ENCODE results near the gene HIBADH. TPM values are rescaled to one million over a fixed set of nuclear protein-coding genes. Genes with fewer than 3 reads are reported as not detected.
"Not testable (repeated sequence)": the region's sequence is repeated elsewhere in the genome, so short reads cannot be mapped to it uniquely, and the experiment has no call there.

The HIBADH gene
- total RNA-seq, 1 experiment from 2014 or later: 104 TPM

DNA sequence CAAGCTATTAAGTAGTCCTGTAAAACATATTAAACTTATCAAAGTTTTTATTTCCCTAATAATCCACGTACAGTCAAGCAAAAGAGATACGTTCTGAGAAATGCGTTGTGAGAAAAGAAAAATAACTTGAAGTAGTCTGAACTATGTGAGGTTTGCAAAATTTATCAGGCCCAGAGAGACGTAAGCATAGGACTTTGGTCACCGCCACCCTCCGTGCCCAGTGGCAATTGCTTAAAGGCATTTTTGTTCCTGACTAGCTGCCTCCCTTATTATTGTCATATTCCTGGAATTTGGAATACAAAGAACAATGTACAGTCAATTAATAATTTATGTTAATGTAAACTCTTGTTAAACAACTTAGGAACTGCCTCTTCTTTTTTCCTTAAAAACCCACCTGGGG is 22.8 kb downstream of the HIBADH start:
- no peak for DNase-seq (ENCODE audit: extremely low read depth, low read depth)

DNA sequence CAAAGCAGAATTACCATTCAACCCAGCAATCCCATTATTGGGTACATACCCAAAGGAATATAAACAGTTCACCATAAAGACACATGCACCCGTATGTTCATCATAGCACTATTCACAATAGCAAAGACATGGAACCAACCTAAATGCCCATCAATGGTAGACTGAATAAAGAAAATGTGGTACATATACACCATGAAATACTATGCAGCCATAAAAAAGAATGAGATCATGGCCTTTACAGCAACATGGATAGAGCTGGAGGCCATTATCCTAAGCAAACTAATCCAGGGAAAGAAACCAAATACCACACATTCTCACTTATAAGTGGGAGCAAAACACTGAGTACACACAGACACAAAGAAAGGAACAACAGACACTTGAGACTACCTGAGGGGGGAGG is 23.6 kb downstream of the HIBADH start:
- DNase-seq (ENCODE audit: extremely low read depth, low read depth): not testable (repeated sequence)

DNA sequence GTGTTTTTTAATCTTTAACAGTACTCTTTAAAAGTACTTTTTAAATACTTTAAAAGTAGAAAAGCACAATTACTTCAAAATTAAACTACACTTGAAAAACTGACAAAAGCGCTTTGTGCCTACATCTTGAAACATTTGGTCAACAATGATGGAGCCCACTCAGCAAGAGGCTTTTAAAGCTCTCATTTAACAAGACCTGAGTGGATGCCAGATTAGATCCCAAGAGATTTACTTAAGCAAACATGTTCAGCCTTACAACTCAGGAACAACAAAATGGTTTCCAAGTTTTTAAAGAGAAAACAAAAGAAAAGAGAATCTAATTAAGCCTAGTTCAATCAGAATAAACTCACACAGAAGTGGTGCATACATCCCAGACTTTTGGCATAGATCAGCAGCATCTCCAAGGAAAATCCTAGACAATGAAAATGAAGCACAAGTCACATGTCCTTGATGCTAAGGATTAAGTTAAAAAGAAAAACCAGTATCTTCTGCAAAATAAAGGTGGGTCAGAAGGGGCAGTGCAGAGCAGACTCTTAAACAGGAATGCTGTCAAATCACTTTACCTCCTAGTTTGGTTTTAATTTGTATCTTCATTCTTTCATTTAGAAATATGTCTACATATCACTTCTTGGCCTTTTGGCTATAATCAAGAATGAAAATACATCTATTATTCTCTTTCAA is 26.2 kb downstream of the HIBADH start:
- no peak for DNase-seq (ENCODE audit: extremely low read depth, low read depth)

DNA sequence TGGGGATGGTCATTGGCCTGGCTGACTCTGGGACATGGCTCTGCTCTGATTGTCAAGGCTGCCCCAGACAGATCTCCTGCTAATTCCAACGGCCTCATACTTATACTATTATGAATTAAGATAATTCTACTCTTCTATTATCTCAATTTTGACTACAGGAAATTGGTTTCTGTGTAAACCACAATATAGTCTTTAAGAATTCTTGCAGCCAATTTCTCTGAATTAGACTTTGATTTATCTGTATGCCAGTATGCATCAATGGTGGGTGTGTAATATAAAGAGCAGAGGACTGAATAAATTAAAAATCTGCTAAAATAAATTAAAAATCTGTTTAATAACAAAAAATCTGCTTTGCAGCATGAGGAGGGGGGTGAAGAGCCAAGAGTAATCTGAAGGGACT is 27.0 kb downstream of the HIBADH start:
- DNase-seq (ENCODE audit: extremely low read depth, low read depth): no peak

DNA sequence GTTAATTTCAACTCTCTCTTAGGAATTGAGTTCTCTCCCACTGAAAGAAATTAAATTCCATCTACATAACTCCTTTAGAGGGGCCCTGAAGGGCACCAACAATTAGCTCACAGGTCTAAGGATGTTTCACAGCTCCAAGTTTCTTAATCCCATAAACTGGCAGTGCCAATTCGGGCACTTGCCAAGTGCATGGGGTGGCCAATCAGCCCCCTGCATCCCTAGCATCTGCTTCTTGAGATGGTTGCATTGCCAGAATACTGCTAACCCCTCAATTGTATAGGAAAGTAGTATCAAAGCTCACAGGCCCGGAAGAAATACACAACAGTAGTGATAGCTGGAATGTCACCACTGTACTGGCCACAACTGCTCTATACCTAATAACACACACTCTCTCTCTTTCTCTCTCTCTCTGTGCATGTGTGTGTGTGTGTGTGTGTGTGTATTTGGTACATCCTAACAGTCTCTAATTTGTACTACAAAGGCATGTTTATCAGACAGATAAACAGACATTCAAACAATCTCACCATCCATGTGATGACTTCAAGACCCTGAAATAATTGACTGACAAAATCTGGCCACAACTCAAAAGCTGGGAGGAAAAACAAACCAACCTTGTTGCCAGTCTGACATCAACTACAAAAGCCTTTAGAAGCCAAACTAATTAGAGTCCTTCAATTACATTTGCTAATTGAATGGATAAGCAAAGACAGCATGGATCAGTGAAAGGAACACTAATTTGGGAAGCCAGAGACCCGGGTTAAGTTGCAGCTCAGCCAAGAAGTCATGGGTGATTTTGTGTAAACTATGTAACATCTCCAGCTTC is 27.8 kb downstream of the HIBADH start:
- no peak for DNase-seq (ENCODE audit: extremely low read depth, low read depth)

DNA sequence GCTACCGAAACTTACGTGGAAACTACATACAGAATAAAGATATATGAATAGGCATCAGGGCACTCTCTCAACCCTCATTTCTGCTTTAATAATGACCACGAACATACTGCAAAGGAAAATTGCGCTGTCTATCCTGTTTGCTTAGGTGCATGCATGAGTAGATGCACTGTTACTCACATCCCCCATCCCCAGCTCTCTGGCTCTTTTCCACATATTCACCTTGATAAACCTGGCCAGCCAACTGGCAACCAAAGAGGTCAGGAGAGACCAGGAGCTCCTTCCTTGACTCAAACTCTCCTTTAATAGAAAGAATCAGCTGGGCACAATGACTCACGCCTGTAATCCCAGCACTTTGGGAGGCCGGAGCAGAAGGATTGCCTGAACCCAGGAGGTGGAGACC is 29.6 kb downstream of the HIBADH start:
- no peak for DNase-seq (ENCODE audit: extremely low read depth, low read depth)

DNA sequence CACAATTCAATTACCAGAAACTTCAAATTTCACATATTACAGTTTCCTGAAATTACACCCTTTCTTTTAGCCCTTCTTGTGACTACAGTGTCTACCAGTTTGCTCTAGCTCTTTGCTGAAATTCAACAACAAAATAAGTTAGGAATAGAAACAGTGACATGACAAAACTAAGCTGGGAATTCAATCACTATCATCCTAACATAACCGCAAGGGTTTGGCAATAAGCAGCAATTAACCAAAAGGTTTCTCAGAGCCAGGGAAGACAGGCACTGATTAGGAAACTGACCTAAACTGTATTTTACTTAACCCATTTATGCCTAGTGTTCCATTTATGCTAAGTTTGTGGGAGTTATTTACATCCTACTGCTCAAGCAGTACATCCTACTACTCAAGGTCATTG is 31.3 kb downstream of the HIBADH start:
- DNase-seq (ENCODE audit: extremely low read depth, low read depth): no peak

DNA sequence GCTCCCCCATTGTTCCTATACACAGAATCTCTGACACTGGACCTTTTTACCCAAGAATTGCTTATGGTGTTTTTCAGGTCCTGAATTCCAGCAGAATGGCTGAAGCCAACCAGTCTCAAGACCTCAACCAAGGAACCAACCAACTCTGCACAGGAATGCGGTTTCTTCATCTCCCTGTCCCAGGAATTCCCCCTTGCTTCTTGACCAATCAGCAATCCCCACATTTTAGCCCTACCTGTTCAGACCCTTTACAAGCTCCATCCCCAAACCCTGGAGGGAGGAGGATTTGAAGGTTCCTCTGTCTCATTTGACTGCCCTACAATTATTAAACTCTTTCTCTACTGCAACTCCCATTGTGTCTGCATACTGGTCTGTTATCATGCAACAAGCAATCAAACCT is 35.5 kb downstream of the HIBADH start:
- DNase-seq (ENCODE audit: extremely low read depth, low read depth): no peak

DNA sequence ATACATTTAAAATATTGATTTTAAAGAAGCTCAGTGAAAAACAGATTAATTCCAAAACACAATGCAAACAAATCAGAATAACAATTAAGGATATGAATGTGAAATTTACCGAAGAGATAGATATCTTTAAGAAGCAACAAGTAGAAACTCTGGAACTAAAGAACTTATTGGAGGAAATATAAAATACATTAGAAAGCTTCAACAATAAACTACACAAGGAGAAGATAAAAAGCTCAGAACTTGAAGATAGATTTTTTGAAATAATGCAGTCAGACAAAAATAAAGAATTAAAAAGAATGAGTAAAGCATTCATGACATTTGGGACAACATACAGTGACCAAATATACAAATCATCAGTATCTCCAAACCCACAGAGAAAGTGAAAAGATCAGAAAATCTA is 43.2 kb downstream of the HIBADH start:
- DNase-seq (ENCODE audit: extremely low read depth, low read depth): no peak

DNA sequence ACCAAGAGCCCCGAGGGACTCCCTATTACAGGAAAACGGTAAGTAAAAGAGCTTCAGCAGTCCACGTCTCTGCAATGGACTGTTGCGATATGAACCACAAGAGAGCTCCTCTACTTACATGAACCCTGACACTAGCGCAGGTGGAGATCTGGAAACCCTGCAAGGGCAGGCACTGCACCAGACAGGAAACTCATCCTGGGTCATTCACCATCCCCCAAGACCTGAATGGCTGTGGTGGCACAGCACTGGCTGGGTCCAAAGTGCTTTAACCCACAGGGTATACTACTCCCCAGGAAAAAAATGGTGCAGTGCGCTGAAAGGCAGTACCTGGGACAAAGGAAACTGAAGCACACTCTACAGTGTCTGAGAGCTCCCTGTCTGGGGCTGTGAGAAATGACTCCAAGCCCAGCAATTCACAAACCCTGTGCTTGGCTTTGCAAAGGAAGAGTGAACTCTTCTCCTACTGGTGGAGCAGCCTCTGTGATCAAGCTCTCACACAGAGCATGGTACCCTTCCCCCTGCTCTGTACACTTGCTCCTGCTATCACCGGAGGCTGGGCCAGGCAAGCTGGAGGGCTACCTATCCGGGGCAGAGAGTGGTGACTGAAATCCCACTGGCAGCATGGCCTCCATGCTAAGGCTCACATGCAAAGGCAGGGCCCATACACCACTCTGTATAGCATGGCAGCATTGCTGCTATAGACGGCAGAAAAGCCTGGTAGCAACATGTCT is 44.9 kb downstream of the HIBADH start:
- DNase-seq (ENCODE audit: extremely low read depth, low read depth): no peak

DNA sequence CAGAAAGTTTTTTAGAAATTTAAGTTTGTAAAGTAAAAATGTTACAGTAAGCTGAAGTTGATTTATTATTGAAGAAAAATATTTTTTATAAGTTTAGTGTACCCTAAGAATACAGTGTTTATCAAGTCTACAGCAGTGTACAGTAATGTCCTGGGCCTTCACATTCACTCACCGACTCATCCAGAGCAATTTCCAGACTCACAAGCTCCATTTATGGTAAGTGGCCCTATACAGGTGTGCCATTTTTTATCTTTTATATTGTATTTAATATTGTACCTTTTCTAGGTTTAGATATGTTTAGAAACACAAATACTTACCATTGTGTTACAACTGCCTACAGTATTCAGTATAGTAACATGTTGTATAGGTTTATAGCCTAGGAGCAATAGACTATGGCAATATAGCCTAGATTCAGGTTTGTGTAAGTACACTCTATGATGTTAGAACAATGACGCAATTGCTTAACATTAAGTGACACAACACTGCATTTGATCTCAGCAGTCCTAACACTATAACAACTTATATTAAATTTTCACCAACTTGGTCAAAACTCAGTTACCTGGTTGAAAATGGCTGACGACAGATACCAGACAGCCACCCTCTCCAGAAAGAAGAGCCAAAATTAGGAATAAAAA is 45.7 kb downstream of the HIBADH start:
- DNase-seq (ENCODE audit: extremely low read depth, low read depth): no peak

DNA sequence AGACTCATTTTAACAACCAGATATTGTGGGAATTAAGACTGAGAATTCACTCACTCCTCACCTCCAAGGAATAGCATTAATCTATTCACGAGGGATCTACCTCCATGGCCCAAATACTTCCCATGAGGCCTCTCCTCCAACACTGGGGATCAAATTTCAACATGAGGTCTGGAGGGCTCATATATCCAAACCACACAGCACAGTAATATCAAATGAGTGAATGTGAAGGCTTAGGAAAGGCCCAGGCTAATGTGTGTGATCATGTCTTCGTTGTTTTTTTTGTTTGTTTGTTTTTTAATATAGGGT is 46.5 kb downstream of the HIBADH start:
- no peak for DNase-seq (ENCODE audit: extremely low read depth, low read depth)

DNA sequence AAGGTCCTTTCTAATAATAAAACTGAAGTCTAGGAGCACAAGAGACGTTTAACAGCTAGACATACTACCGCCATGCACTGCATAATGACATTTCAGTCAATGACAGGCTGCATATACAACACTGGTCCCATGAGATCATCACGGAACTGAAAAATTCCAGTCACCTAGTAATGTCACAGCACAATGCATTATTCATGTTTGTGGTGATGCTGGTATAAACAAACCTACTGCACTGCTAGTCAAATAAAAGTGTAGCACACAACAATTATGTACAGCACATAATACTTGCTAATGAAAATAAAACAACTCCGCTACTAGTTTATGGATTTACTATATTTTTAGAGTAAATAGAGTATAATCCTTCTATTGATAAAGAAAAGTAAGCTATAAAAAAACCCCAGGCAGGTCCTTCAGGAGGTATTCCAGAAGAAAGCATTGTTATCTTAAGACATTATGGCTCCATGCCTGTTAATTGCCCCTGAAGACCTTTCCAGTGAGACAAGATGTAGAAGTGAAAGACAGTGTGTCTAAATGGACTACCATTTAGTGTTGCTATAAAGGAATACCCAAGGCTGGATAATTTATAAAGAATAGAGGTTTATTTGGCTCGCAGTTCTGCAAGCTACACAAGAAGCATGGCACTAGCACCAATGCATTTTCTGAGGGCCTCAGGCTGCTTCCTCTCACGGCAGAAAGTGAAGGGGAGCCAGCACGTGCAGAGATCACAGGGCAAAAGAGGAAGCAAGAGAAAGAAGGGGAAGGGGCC is 47.1 kb downstream of the HIBADH start:
- DNase-seq (ENCODE audit: extremely low read depth, low read depth): no peak

DNA sequence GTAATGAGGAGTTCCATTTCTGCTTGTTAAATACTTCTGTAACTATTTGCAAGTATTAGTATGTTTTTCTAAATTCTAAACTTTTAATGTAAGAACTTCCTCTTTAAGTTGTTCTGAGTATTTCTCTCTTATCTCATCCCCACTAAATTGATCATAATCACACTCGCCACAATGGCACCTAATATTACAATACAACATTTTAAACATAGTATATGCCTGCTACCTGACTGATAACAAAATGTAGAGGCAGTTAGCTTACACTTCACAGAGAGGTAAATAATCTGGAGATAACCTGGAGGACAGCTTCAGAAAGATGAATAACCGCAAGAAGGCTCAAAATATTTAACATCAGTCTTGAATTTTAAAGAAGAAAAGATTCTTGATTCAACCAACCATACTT is 48.6 kb downstream of the HIBADH start:
- DNase-seq (ENCODE audit: extremely low read depth, low read depth): no peak

DNA sequence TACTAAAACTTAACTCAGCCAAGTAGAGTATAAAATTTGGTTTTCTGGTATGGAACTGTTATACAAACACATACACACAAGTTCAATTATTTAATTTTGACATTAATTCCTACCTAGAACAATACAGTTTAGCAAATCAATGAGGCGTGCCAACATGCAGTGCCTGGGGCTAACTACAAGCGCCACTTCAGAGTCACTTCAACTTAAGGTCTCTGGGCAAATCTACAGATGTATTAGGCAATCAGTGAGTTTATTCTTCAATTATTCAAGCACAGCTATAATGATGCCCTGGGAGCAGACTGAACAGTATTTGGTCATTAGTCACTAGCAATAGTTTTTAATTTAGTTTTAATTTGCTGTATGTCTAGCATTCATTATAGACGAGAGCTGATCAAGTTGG is 51.6 kb downstream of the HIBADH start:
- DNase-seq (ENCODE audit: extremely low read depth, low read depth): no peak

DNA sequence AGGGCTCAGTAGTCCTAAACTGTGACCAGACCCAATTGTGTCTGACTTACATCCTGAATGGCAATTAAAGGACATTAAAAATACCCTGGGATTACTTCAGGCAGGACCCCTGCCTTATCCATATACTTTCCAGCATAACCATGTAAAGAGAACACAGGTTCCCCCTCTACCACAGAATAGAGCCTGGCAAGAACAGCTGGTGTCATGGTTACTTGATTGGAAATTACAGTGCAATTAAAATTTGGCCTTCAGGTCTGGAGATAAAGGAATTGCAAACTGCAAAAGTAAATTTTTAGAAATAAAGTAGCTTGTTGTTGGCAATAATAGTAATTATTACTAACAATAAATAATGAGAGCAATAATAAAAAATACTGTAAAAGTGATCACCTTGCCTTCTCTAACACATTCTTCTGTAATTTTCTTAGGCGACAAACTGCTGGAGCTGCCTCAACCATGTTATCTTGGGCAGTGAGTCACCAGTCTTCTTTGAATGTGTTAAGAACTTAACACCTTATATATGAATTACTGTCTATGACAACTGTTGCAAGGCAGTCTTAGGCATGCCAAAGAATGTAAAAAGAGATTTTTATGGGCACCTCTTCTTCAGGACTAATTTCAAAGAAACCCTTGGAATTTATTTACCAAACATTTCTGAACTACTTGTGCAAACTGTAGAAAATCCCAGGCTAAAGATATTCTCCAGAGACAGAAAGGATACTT is 53.7 kb downstream of the HIBADH start:
- no peak for DNase-seq (ENCODE audit: extremely low read depth, low read depth)

DNA sequence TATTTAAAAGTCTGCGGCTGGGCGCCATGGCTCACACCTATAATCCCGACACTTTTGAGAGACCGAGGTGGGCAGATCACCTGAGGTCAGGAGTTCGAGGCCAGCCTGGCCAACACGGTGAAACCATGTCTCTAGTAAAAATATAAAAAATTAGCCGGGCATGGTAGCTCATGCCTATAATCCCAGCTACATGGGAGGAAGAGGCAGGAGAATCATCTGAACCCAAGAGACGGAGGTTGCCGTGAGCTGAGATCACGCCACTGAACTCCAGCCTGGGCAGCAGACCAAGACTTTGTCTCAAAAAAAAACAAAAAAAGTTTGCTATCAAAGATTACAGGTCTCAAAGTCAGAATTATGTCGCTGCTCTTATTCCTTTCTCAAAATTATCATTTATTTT is 55.5 kb downstream of the HIBADH start:
- DNase-seq (ENCODE audit: extremely low read depth, low read depth): no peak

DNA sequence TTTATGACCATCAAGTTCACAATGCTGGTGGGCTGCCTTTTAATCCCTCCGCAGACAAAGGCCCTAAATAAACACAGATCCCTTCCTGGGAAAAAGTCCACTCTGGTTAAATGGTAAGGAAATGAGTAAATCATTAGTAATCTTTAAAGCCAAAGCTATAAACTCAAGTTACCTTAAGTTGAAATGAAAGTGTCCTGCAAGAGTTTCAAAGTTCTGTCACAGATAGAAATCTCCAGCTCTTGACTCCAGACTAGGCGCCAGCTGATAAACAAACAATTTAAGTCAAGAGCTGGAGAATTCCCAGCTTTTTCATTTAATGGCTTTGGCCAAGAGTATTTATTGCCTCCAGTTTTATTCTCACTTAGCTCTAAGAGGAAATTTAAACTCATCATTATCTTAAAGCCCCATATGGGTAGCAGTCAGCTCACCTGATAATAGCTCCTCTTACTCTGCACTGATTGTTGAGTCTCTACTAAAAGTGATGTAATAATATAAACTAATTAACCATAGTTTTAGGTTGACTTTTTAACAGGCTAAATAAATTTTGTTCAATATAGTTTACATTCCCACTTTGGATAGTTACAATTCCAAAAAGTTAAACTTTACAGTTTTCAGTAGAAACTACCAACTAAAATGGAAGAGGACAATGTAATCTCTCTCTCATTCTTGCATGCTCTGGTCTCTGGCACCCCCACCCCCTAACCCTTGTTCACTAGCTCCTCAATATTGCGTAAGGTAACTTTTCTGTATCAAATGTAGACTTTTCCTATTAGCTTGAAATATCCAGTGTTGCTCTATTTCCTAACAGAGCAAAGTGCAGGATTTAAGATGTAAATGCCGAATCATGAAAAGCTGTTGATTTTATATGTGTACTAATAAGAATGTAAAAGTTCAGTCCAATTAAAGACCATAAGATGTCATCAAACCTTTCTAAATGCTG is 56.1 kb downstream of the HIBADH start:
- no peak for DNase-seq (ENCODE audit: extremely low read depth, low read depth)

Measured in NCI-H460 (cell line).